B cell (primary cell): ENCODE measurements around the gene UBASH3B. TPM values are rescaled to one million over a fixed set of nuclear protein-coding genes. Genes with fewer than 3 reads are reported as not detected.

Source experiments
- ATAC-seq: fragments of 200-7000 bp; cut with Tn5 transposase; one replicate; pipeline ENCODE4 v1.10.0; 2021; ENCODE audit warnings: low read depth, mild to moderate bottlenecking, moderate number of reproducible peaks, moderate library complexity
- CTCF ChIA-PET: fragments of 350-600 bp; sonication (Branson Sonifier 250); formaldehyde crosslinking; loops from one replicate; lab custom pipeline; 2021; ENCODE audit warnings: antibody characterized with exemption, inconsistent platforms; lab: Charles Lee
- POLR2A ChIA-PET: fragments of 350-600 bp; sonication (Branson Sonifier 250); formaldehyde crosslinking; loops from one replicate; lab custom pipeline; 2021; ENCODE audit warnings: antibody characterized with exemption; lab: Charles Lee
- DNase-seq: peaks from one replicate; pipeline ENCODE4 v3.0.0; 2013
- H2AFZ ChIP-seq: 2 replicates; pipeline ENCODE4 v1.6.1; 2012; ENCODE audit warnings: mild to moderate bottlenecking, low read depth, low read length; ENCODE audit not compliant: insufficient read depth, poor library complexity, severe bottlenecking
- H3K27ac ChIP-seq, 2 donors: 1 replicate in 1 of 2; 2 replicates in 1 of 2; pipeline ENCODE4 v1.5.1; 2012 to 2013; ENCODE audit warnings: low read length in 2 of 2, mild to moderate bottlenecking in 2 of 2, moderate library complexity in 1 of 2
- H3K27me3 ChIP-seq, 4 experiments: fragments of 200-600 bp in 1 of 4; sonication (generic) in 1 of 4; replicated peaks in 1 of 4; 1 replicate in 2 of 4; 2 replicates in 2 of 4; pipeline versions ENCODE4 v1.6.1 to v1.7.0; 2013 to 2016; ENCODE audit warnings: low read length in 3 of 4, mild to moderate bottlenecking in 2 of 4, mixed read lengths in 1 of 4, moderate library complexity in 1 of 4; ENCODE audit not compliant: insufficient read depth in 4 of 4, control insufficient read depth in 3 of 4; ENCODE audit errors: control extremely low read depth in 1 of 4
- H3K36me3 ChIP-seq, 2 experiments: replicated peaks in 1 of 2; 1 replicate in 1 of 2; 2 replicates in 1 of 2; pipeline versions ENCODE4 v1.6.1 to v1.7.1; 2013; ENCODE audit warnings: low read length in 1 of 2; ENCODE audit not compliant: insufficient read depth in 2 of 2, control insufficient read depth in 1 of 2; ENCODE audit errors: control extremely low read depth in 1 of 2, extremely low read depth in 1 of 2
- H3K4me1 ChIP-seq, 2 donors: fragments of 200-600 bp in 1 of 2; sonication (generic) in 1 of 2; 1 replicate in 1 of 2; 2 replicates in 1 of 2; pipeline versions ENCODE4 v1.5.1 to v1.6.1; 2013 to 2017; ENCODE audit warnings: low read length in 2 of 2; ENCODE audit not compliant: control insufficient read depth in 2 of 2, insufficient read depth in 2 of 2
- H3K4me2 ChIP-seq: replicated peaks from 2 replicates; pipeline ENCODE3; 2012; ENCODE audit warnings: mild to moderate bottlenecking, low read depth, low read length; ENCODE audit not compliant: poor library complexity, severe bottlenecking
- H3K4me3 ChIP-seq, 5 experiments: fragments of 200-600 bp in 1 of 5; sonication (generic) in 1 of 5; 1 replicate in 3 of 5; 2 replicates in 2 of 5; pipeline versions ENCODE4 v1.5.1 to v1.7.0; 2011 to 2016; ENCODE audit warnings: low read length in 4 of 5, mild to moderate bottlenecking in 4 of 5, low read depth in 2 of 5, control low read depth in 1 of 5, moderate library complexity in 1 of 5; ENCODE audit not compliant: insufficient read depth in 1 of 5; ENCODE audit errors: control extremely low read depth in 1 of 5, extremely low read depth in 1 of 5
- H3K79me2 ChIP-seq: fragments of 200-600 bp; sonication (generic); one replicate; pipeline ENCODE4 v1.6.0; 2016; ENCODE audit warnings: low read length; ENCODE audit not compliant: control insufficient read depth, insufficient read depth
- H3K9ac ChIP-seq: fragments of 200-600 bp; sonication (generic); 2 replicates; pipeline ENCODE4 v1.6.1; 2017; ENCODE audit warnings: mild to moderate bottlenecking, low read length, moderate library complexity
- H3K9me3 ChIP-seq, 3 donors: one replicate each; pipeline versions ENCODE4 v1.6.1 to v1.7.1; 2013; ENCODE audit warnings: low read length in 2 of 3; ENCODE audit not compliant: control insufficient read depth in 2 of 3, insufficient read depth in 1 of 3; ENCODE audit errors: control extremely low read depth in 1 of 3
- H4K20me1 ChIP-seq: 2 replicates; pipeline ENCODE4 v1.6.0; 2012; ENCODE audit warnings: mild to moderate bottlenecking, low read length; ENCODE audit not compliant: insufficient read depth, control insufficient read depth, poor library complexity, severe bottlenecking
- H3K27ac Mint-ChIP-seq: one replicate; pipeline ENCODE4 v1.8.0; 2021; ENCODE audit warnings: mixed read lengths
- H3K27me3 Mint-ChIP-seq: one replicate; pipeline ENCODE4 v1.8.0; 2021; ENCODE audit warnings: mixed read lengths
- H3K4me1 Mint-ChIP-seq: one replicate; pipeline ENCODE4 v1.8.0; 2021; ENCODE audit warnings: mixed read lengths
- H3K4me3 Mint-ChIP-seq: one replicate; pipeline ENCODE4 v1.8.0; 2021; ENCODE audit warnings: mixed read lengths
- H3K9me3 Mint-ChIP-seq: one replicate; pipeline ENCODE4 v1.8.0; 2022; ENCODE audit warnings: mixed read lengths; ENCODE audit not compliant: insufficient read depth
- CTCF ChIP-seq: fragments of 200-600 bp; IDR thresholded peaks from one replicate; pipeline ENCODE4 v1.8.0; 2022; ENCODE audit warnings: antibody characterized with exemption, mild to moderate bottlenecking
- EZH2 ChIP-seq: IDR thresholded peaks from 2 replicates; pipeline ENCODE4 v1.6.1; 2012; ENCODE audit warnings: borderline replicate concordance, low read depth, mild to moderate bottlenecking, moderate library complexity, low read length; ENCODE audit not compliant: insufficient read depth, poor library complexity, severe bottlenecking
- WGBS: methylation state at CpG from one replicate; pipeline ENCODE4 v1.1.5; 2013; ENCODE audit warnings: missing lambda C conversion rate; ENCODE audit not compliant: insufficient coverage; 5-methylcytosine and 5-hydroxymethylcytosine counted together
- intact Hi-C: fragments of 100-400 bp; cut with micrococcal nuclease; formaldehyde crosslinking; loops from one replicate; pipeline ENCODE4 v1.10.0; 2022
- polyA plus RNA-seq: library from polyadenylated mRNA; depleted of rRNA; stranded (reverse); fragments of >200 nt; gene quantifications from 2 replicates; pipeline ENCODE4 v1.2.3, GENCODE V29; 2012
- total RNA-seq, 2 donors: library from RNA; stranded (reverse); fragments of 120-200 nt in 1 of 2; gene quantifications; 1 replicate in 1 of 2; 2 replicates in 1 of 2; pipeline versions ENCODE4 v1.2.3 to v1.2.4, GENCODE V29; 2013 to 2022

The UBASH3B gene
- total and polyA plus RNA-seq, 2 donors (not counting 1 experiment from before 2014, with no cell fraction given) = 2.3 to 3.6 TPM

GRCh38 chr11:122816761-122817520 is 161.4 kb downstream of the UBASH3B start:
- WGBS = 21% methylated on average over 3 of the region's 8 CpGs
- Mint-ChIP-seq H3K27me3 (no peaks in the 10 kb centered on the region), H3K4me1 (peaks cover 12% of the 10 kb centered on the region), H3K4me3 (no peak overlapping the region), H3K9me3 (peaks cover 9% of the 10 kb centered on the region), H3K27ac (no peak overlapping the region)
- Histone ChIP-seq H3K9ac (no peak overlapping the region), H3K79me2 (no peaks in the 10 kb centered on the region), H3K27ac (no peak overlapping the region), H2AFZ (no peak overlapping the region), H3K27me3 (no peaks in the 10 kb centered on the region), H4K20me1 (no peaks in the 10 kb centered on the region), H3K4me3 (no peak overlapping the region), H3K36me3 (no peaks in the 10 kb centered on the region), H3K9me3 (peaks cover 2 to 17% (median 11%) of the 10 kb centered on the region in 3 donors), H3K4me2 (peak overlapping the region; percentile 18), H3K4me1 (peaks cover 6 to 8% of the 10 kb centered on the region in 2 donors)
- intact Hi-C loops = no loop called here
- TF ChIP-seq EZH2 (no peak), CTCF (no peak)
- ChIA-PET POLR2A (no interaction called here), CTCF (interaction anchor here (1.1 to 5.9 kb wide), 2 partner anchors 21 to 36 kb away, joined by 4 to 53 read pairs; no protein-coding TSS in a partner anchor)
- DNase-seq = no peak
- no peak for ATAC-seq

GRCh38 chr11:122820158-122820557 is 164.6 kb downstream of the UBASH3B start:
- Mint-ChIP-seq H3K27ac (no peak overlapping the region), H3K27me3 (peaks cover 7% of the 10 kb centered on the region), H3K4me3 (no peak overlapping the region), H3K4me1 (peaks cover 12% of the 10 kb centered on the region), H3K9me3 (peaks cover 9% of the 10 kb centered on the region)
- no peak overlapping the region for H3K9ac ChIP-seq
- H3K4me2 ChIP-seq = no peak overlapping the region
- H3K9me3 ChIP-seq = peaks cover 5 to 17% (median 11%) of the 10 kb centered on the region in 3 donors
- POLR2A ChIA-PET = no interaction called here
- peaks cover 6 to 8% of the 10 kb centered on the region in 2 donors for H3K4me1 ChIP-seq
- ATAC-seq (no peak), DNase-seq (no peak)
- no peak for TF ChIP-seq EZH2
- no peaks in the 10 kb centered on the region for H4K20me1 ChIP-seq
- H3K4me3 ChIP-seq = no peak overlapping the region
- WGBS = no CpG with 5 or more reads among the region's 2 CpGs
- no peaks in the 10 kb centered on the region for H3K27me3 ChIP-seq
- intact Hi-C loops = no loop called here
- H2AFZ ChIP-seq = no peak overlapping the region
- H3K36me3 ChIP-seq = no peaks in the 10 kb centered on the region
- H3K79me2 ChIP-seq = no peaks in the 10 kb centered on the region
- no peak overlapping the region for H3K27ac ChIP-seq
- CTCF ChIA-PET = interaction anchor here (4.5 kb wide), 1 partner anchor 33 kb away, joined by 23 read pairs; no protein-coding TSS in a partner anchor
